GM19099 (cell line): ENCODE data around the gene ITPRIPL2.

Source experiments
- POLR2A ChIP-seq: IDR thresholded peaks from 3 replicates; pipeline ENCODE4 v1.6.1; 2011; ENCODE audit warnings: low read depth; ENCODE audit not compliant: insufficient read length; ENCODE audit errors: extremely low read depth

ITPRIPL2 gene

DNA sequence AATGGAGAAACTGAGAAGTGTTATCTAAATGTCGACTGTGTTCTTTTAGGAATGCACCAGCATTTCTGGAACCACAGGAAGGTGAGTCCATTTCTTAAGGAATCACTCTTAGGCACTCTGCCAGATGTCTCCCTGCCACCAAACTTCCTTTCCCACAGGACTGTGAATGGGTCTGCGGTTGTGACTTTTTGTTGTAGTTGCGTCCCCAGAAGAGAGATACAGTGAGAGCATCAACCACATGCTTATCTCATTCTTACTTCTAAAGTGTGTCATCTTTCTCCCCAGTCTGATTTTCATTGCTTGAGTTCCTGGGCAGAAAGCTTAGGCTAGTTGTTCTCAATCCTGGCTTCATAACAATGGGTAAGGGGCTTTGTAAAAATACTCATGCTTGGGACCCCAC, 13.4 kb downstream of the ITPRIPL2 start:
- TF ChIP-seq POLR2A: no peak

DNA sequence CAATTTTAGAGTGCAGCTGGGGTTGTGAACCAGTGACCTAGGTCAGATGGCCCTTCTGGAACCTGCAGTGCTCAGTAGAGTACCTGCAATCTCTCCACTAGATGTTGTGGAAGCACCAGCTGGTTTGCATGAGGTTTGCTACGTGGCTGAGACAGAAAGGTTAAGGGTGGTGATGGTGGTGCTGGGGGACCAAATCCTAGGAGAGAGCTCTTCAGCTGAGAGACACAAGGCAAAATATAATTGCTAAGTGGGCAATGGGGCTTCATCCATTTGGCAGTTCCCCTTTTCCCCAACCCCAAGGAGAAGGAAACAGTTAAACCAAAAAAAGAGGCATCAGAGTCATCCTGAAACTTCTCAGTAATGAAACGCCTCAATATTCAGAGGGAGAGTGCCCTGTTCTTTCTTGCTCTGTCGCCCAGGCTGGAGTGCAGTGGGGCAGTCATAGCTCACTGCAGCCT, 13.9 kb downstream of the ITPRIPL2 start:
- TF ChIP-seq POLR2A: no peak

DNA sequence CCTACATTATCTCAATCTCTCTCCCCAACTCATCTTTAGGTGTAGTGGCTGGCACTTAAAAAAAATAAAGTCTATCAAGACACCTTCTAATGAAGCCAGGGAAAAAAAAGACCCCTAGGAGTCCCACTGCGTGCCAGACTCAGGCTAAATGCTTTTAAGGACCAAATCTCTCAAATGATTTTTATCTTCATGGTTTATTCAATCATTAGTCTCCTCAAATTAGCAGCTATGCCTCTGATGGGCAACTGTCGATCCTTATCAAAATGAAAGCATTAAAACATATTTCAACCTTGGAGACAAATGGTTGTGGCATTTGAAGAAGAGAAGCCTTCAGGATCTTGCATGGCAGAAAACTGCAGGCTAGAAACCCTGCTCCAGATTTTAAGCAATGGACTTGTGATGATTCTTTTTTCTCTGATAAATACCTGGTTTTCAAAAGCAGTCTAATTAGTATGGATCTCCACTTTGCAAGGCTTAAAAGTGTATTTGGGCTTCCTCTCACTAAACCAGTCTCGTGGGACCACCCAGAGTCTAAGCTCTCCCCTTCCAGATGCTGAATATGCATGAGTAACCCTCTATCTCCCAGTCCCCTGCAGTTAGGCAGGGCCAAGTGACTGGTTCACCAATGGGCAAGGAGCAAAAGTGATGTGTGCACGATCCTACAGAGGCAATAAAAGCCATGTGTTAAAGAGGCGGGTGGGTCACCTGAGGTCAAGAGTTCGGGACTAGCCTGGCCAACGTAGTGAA, 14.9 kb downstream of the ITPRIPL2 start:
- TF ChIP-seq POLR2A: no peak

DNA sequence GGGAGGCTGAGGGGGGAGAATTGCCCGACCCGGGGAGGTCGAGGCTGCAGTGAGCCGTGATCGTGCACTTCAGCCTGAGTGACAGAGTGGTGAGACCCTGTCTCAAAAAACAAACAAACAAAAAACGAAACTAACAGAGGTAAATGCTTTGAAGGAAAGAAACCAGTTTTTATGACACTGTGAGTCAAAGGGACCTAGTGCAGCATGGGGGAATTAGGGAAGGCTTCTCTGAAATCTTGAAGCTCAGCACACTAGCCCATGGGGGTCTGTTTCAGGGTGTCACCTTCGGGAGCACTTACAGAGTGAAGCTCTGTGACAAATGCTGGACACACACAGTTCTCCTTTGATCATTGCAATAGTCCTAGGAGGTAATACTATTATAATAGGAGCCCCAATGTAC, 16.6 kb downstream of the ITPRIPL2 start:
- TF ChIP-seq POLR2A: no peak

DNA sequence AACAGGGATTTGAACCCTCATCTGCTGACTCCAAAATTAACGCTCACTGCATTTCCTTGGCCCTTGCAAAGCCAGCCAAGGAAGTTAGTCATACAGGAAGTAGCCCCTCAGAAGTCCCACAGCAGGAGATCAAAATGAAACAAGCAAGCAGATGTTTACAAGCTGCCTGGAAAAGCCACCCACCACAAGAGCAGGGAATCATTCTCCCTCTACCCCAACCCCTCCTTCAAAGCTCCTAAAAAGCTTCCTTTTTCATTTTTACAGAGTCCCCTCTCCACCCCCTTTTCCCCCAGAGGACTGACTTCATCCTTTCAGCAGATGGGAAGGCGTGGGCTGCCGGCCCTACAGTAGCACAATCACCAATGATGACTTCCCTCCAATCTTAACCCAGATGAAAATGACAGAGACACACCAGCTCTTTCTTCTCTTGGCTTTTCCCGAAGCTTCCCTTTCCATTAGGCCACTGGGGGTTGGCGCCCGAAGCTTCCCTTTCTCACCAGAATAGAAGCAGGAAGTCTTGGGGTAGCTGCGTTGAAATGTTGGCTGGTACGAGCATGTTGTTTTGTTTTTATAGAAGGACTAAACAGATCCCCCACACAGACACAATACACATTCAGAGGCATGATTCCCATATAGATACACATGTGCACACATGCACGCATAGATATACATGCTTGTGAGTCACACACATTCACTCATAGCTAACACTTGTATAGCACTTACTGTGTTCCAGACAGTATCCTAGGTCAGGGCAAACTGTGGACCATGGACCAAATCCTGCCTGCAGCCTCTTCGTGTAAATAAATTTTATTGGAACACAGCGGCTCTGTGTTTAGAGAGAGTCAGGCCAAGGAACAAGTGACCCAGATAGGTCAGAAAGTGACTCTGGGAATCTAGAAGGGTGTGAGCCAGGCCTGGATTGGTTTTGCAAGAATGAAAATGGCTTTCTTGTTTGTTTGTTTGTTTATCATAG, 17.4 kb downstream of the ITPRIPL2 start:
- no peak for TF ChIP-seq POLR2A

DNA sequence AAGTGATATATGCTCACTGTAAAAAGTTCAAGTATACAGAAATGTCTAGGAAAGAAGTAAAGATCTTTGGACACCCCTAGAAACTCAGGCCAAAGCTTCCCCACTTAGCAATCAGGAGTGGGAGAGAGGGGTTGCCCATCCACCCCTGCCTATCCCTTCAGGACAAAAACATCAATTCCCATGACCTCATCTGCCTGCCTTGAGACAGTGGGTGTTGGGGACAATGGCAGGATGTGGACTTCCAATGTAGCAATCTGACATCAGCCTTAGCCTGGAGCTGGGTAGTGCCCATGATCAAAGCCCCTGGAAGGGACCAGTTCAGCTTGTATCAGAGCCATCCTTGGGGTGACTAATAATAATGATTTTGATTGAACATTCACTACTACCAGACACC, 18.1 kb downstream of the ITPRIPL2 start:
- TF ChIP-seq POLR2A: no peak

DNA sequence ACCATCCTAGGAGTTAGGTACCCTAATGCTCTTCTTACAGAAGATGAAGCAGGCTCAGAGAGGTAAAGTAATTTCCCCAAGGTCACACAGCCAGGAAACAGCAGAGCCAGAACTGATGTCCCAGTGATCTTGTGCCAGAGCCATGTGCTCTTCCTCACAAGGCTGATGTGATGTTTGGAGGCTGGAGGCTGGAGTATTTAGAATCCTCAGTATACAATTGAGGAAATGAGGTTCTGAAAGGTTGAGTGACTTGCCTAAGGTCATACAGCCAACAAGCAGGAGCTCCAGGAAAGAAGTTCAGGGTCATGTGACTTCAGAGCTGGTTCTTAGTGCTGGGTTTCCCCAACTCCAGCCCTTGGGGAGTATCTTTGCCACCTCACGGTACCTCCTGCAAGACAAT, 18.5 kb downstream of the ITPRIPL2 start:
- TF ChIP-seq POLR2A: no peak

DNA sequence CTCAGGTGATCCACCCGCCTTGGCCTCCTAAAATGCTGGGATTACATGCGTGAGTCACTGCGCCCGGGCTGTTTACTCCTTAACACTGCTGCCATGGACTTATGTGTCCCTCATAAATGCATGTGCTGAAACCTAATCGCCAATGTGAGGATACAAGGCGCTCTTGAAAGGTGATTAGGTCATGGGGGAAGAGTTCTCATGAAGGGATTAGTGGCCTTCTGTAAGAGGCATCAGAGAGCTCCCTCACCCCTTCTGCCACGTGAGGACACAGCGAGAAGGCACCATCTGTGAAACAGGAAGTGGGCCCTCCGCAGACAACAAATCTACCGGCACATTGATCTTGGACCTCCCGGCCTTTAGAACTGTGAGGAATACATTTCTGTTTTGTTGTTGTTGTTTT, 19.1 kb downstream of the ITPRIPL2 start:
- no peak for TF ChIP-seq POLR2A

DNA sequence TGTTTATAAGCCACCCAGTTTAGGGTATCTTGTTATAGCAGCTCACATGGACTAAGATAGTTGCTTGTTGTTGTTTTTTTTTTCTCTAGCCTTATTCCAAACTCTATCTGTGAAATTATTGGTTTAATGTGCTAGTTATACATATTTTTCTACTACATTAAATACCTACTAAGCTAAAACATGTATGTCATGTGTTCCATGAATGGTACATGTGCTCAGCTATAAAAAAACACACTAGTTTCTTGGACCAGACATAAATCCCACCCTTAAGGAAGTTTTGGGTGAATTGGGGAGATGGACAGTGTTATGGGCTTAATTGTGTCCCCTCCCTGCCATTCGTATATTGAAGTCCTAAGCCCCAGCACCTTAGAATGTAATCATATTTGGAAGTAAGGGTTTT, 19.8 kb downstream of the ITPRIPL2 start:
- TF ChIP-seq POLR2A: no peak

DNA sequence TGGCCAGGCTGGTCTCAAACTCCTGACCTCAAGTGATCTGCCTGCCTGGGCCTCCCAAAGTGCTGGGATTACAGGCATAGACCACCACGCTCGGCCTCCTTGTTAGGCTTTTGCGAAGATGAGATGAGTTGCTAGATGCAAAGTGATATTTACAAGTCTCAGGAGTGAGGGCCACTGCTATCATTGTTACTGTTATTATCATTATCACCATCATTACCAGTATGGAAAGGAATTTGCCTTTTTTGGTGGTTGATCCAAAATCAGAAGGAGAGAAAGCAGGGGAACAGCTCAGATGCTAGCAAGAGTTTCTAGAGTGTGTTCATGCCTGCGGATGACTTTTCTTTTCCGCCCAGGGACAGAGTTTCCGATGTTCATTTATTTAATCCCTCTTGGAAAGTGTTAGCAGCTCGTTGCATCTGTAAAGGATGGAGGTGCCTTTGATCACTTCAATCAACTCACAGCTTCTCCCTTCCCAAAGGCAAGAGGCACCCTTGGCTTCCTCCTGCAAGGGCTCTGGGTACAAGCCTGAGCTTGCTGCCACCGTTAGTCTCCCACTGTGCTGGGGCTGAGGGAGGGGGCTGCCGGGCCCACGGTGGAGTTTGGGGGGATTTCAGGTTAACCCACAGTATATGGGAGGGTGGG, 21.6 kb downstream of the ITPRIPL2 start:
- no peak for TF ChIP-seq POLR2A

DNA sequence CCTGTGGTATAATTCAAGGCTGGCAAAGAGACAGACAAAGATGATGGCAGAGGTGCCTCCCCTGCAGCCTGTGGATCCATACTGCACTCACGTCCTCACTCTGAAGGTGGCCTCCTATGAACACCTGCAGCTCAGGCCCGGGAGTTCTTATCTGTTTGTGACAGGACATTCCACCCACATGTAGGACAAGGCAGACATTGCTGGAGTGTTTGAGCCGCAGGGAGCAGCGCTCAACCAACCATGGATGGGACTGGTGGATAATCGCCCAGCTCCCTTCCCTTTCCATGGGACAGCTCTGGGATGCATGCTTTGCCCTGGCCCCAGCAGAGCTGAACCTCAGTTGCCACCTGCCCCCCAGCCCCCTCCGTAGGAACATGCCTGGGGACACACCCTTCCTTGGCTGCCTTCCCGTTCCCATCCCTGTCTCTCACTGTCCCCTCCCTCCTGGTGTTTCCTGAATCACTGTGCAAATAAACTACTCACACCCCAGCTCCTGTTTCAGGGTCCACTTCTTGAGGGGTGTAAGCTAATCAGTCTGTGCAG, 22.2 kb downstream of the ITPRIPL2 start:
- TF ChIP-seq POLR2A: no peak

DNA sequence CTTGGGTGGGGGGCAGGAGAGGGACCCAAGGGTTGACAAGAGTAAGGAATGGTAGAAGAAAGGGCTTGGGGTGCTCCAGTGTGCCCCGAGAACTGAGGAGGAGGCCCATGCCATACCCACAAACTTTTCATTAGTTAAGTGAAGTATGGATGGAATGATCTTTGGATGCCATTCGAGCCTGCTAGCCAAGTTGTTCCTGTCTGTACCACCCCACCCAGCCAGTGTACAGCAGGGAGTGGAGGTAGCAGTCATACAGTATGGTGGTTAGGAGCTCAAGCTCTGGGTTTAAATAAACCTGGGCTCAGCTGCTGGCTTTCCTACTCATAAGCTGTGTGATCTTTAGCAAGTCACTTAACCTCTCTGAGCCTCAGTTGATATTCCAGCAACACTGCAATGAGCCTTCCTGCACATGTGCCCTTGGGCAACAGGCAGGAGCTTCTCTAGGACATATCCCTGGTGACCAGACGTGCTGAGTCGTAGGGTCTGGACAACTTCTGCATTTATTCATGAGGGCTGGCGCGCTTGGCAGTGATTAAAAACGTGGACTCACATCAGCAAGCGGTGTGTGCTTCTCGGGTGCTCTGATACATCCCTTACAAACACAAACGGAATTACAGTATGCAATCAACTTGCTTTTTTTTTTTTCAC, 22.9 kb downstream of the ITPRIPL2 start:
- no peak for TF ChIP-seq POLR2A

DNA sequence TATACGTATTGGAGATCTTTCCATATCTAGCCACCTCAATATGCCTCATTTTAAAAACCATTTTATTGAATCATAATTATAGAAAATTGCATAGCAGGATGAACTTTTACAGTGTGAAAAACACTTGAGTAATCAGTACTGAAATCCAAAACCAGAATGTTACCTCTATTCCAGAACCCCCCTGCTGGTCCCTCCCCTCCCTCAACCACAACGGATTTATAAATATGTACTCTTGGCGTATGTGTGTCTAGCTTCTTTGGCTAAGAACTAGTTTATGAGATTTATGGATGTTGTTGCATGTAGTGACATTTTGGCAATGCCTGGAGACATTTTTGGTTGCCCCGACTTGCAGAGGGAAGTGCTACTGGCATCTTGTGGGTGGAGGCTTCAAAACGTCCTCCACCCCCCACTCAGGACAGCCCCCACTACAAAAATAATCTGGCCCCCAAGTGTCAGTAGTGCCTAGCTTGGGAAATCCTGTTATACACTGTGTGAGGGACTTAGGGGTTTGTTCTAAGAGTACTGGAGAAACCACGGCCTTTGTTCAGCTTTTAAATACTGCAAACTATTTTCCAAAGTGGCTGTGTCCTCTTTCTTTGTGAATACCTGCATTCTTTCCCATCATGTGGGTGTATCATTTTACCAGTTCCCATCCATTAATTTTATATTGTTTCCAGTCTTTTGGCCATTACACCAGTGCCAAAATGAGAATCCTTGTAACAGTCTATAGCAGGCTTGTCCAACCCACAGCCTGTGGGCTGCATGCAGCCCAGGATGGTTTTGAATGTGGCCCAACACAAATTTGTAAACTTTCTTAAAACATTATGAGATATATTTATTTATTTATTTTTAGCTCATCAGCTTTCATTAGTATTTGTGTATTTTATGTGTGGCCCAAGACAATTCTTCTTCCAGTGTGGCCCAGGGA, 23.7 kb downstream of the ITPRIPL2 start:
- no peak for TF ChIP-seq POLR2A

DNA sequence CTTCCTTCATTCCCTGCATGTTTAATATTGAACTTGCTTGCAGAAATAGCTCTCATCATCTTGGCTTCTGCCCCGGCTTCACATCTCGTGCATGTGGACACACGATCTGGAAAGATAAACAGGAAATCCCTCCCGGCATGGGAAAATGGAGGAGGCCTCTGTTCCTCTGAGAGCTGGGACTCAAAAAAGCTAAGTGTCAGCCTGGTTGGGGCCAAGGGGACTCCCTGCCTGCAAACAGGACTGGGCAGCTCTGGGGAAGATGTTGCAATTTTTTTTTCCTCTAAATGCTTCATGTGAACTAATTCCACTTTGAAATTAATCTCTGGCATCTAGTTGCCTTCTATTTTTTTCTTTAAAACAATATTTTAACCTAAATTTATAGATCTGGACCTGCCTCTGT, 24.8 kb downstream of the ITPRIPL2 start:
- no peak for TF ChIP-seq POLR2A
